Heart left ventricle (tissue), 16 donors: ENCODE data around the gene SHF. TPM values are rescaled to one million over a fixed set of nuclear protein-coding genes. Genes with fewer than 3 reads are reported as not detected.

Experiments used
- ATAC-seq, 4 donors: fragments of 200-7000 bp; cut with Tn5 transposase; one replicate each; pipeline ENCODE4 v1.9.1; 2020 to 2022; ENCODE audit warnings: moderate library complexity in 4 of 4, mild to moderate bottlenecking in 3 of 4, moderate number of reproducible peaks in 1 of 4
- DNase-seq, 5 donors: peaks; one replicate each; pipeline ENCODE4 v3.0.0-alpha.2; 2020
- H3K27ac ChIP-seq, 12 donors: fragments of 200-600 bp; sonication (generic) in 4 of 12; one replicate each; pipeline versions ENCODE4 v1.5.0 to v1.8.0; 2016 to 2022; ENCODE audit warnings: mild to moderate bottlenecking in 2 of 12
- H3K27me3 ChIP-seq, 9 donors: fragments of 200-600 bp; sonication (generic) in 2 of 9; one replicate each; pipeline versions ENCODE4 v1.5.1 to v1.8.0; 2016 to 2022; ENCODE audit warnings: mild to moderate bottlenecking in 3 of 9
- H3K36me3 ChIP-seq, 9 donors: fragments of 200-600 bp; sonication (generic) in 2 of 9; one replicate each; pipeline versions ENCODE4 v1.5.0 to v1.8.0; 2018 to 2022; ENCODE audit warnings: mild to moderate bottlenecking in 2 of 9
- H3K4me1 ChIP-seq, 12 donors: fragments of 200-600 bp; sonication (generic) in 4 of 12; one replicate each; pipeline versions ENCODE4 v1.5.0 to v1.8.0; 2016 to 2022; ENCODE audit warnings: mild to moderate bottlenecking in 3 of 12
- H3K4me3 ChIP-seq, 12 donors: fragments of 200-600 bp; sonication (generic) in 4 of 12; one replicate each; pipeline versions ENCODE4 v1.5.0 to v1.8.0; 2017 to 2022; ENCODE audit warnings: mild to moderate bottlenecking in 9 of 12, moderate library complexity in 4 of 12
- H3K9me3 ChIP-seq, 12 donors: fragments of 200-600 bp; sonication (generic) in 4 of 12; one replicate each; pipeline versions ENCODE4 v1.5.0 to v1.8.0; 2016 to 2022; ENCODE audit warnings: mild to moderate bottlenecking in 1 of 12
- CTCF ChIP-seq, 12 donors: fragments of 200-600 bp; sonication (generic) in 4 of 12; IDR thresholded peaks; one replicate each; pipeline versions ENCODE4 v1.5.0 to v1.8.0; 2018 to 2022; ENCODE audit warnings: antibody characterized with exemption in 12 of 12, mild to moderate bottlenecking in 5 of 12
- POLR2A ChIP-seq, 2 donors: fragments of 450-650 bp; IDR thresholded peaks; one replicate each; pipeline ENCODE4 v1.6.1; 2017; ENCODE audit warnings: antibody characterized with exemption in 2 of 2, mild to moderate bottlenecking in 2 of 2, moderate library complexity in 2 of 2
- WGBS, 4 donors: extraction: QIAGEN DNeasy Blood & Tissue Kit in 2 of 4; methylation state at CpG; one replicate each; pipeline versions ENCODE4 v1.1.5 to v1.1.7; 2013 to 2018; 5-methylcytosine and 5-hydroxymethylcytosine counted together
- intact Hi-C, 10 donors: fragments of 100-400 bp; cut with DNase I; formaldehyde crosslinking; loops; one replicate each; pipeline versions ENCODE4 v1.11.1 to v1.14.2; 2022
- polyA plus RNA-seq, 2 donors: library from polyadenylated mRNA; stranded (reverse); fragments of 200-250 nt; gene quantifications; one replicate each; pipeline ENCODE4 v1.2.3, GENCODE V29; 2013
- total RNA-seq, 9 donors: library from RNA; depleted of rRNA in 2 of 9; stranded (reverse); fragments of >200 nt in 2 of 9; fragmentation: NEBNext Ultra II Directional in 3 of 9; extraction: Animal tissue kit (Norgen Biotek cat#: 25700) in 3 of 9; gene quantifications; one replicate each; pipeline versions ENCODE4 v1.1.0 to v1.2.4, GENCODE V29; 2016 to 2023
- donor health status: ischemic (EF 13 %, LVEDD 7.1; RV severe dilation, severe dysfunction).
- donor health status: healthy with polysubstance abuse.
- donor health status: DM: no; HTN: yes; CAD: no.
- donor health status: DM: no; HTN: no; CAD: no.
- donor health status: ischemic (EF 25% LVEDD 6.9; RV normal size, moderate dysfunction).
- donor health status: ischemic (EF 25% LVEDD 5.7; RV mildly dilated, moderate dysfunction).
- donor health status: healthy.
- donor health status: DM: yes; HTN: yes; CAD: no.
- donor health status: ischemic (EF 35%, LVEDD 5.7; RV mildly dilated, moderate dysfunction).
- donor health status: nonischemic (EF 11% LVEDD 7.7; RV severe dilation, severe dysfunction).
- donor health status: DM: yes; HTN: yes; CAD: no.
- donor health status: PGD.
- donor health status: ischemic (EF 29% LVEDD 5.4; RV normal size, mild dysfunction).
- donor health status: nonischemic (EF 23%, LVEDD 6.1; RV moderate dilation, normal function).

Gene SHF
- total and polyA plus RNA-seq, 11 donors = 1.9 to 7.9 (median 3.9) TPM

- DNase-seq (no peak), ATAC-seq (no peak)
- Histone ChIP-seq H3K27ac (no peak overlapping the region), H3K9me3 (no peaks in the 10 kb centered on the region), H3K27me3 (peaks cover 0 to 10% (median 0%) of the 10 kb centered on the region in 9 donors), H3K4me1 (peaks cover 0 to 32% (median 9%) of the 10 kb centered on the region in 12 donors), H3K4me3 (no peak overlapping the region), H3K36me3 (no peaks in the 10 kb centered on the region)
- intact Hi-C loops = no loop called here
- WGBS, 4 donors = 87 to 92% (median 91%) methylated on average over 9 of the region's 9 CpGs
- TF ChIP-seq POLR2A (IDR thresholded peaks at IDR 0.05) (no peak), CTCF (IDR thresholded peaks at IDR 0.05) (no peak)
These were observed 3.2 kb downstream of the SHF start for GRCh38 chr15:45184562-45185041.

- intact Hi-C loops = no loop called here
- no peaks in the 10 kb centered on the region for H3K36me3 ChIP-seq
- DNase-seq (no peak), ATAC-seq (no peak)
- H3K4me3 ChIP-seq = no peak overlapping the region
- H3K27ac ChIP-seq = no peak overlapping the region
- peaks cover 0 to 27% (median 7%) of the 10 kb centered on the region in 12 donors for H3K4me1 ChIP-seq
- TF ChIP-seq POLR2A (IDR thresholded peaks at IDR 0.05) (no peak), CTCF (IDR thresholded peaks at IDR 0.05) (no peak)
- peaks cover 0 to 9% (median 0%) of the 10 kb centered on the region in 9 donors for H3K27me3 ChIP-seq
- 93 to 100% (median 98%) methylated on average over 2 of the region's 2 CpGs for WGBS, 4 donors
- no peaks in the 10 kb centered on the region for H3K9me3 ChIP-seq
These were observed 4.3 kb downstream of the SHF start for GRCh38 chr15:45183511-45183910.

GRCh38 chr15:45182996-45183395 lies 4.8 kb downstream of the SHF start:
- no peaks in the 10 kb centered on the region for H3K36me3 ChIP-seq
- DNase-seq = no peak
- no peak for TF ChIP-seq CTCF (IDR thresholded peaks at IDR 0.05)
- TF ChIP-seq POLR2A (IDR thresholded peaks at IDR 0.05) = no peak
- WGBS, 4 donors = 40 to 60% (median 49%) methylated on average over 1 of the region's 1 CpG
- H3K9me3 ChIP-seq = no peaks in the 10 kb centered on the region
- no peak overlapping the region for H3K27ac ChIP-seq
- intact Hi-C loops = no loop called here
- peaks cover 0 to 4% (median 0%) of the 10 kb centered on the region in 9 donors for H3K27me3 ChIP-seq
- H3K4me3 ChIP-seq = no peak overlapping the region
- H3K4me1 ChIP-seq = peaks cover 0 to 22% (median 6%) of the 10 kb centered on the region in 12 donors
- ATAC-seq = no peak

- ATAC-seq = no peak
- peaks cover 0 to 17% (median 4%) of the 10 kb centered on the region in 12 donors for H3K4me1 ChIP-seq
- no peak for DNase-seq
- no peaks in the 10 kb centered on the region for H3K9me3 ChIP-seq
- H3K4me3 ChIP-seq = no peak overlapping the region
- TF ChIP-seq POLR2A (IDR thresholded peaks at IDR 0.05) (no peak), CTCF (IDR thresholded peaks at IDR 0.05) (no peak)
- H3K27ac ChIP-seq = no peak overlapping the region
- H3K27me3 ChIP-seq = no peaks in the 10 kb centered on the region
- peaks cover 0 to 5% (median 0%) of the 10 kb centered on the region in 9 donors for H3K36me3 ChIP-seq
- WGBS, 4 donors = 83 to 89% (median 86%) methylated on average over 9 of the region's 9 CpGs
- intact Hi-C loops = no loop called here
These were observed 6.1 kb downstream of the SHF start for GRCh38 chr15:45181491-45182285.
